DND-41 (cell line): ENCODE measurements around the gene SERGEF.
A peak's percentile ranks its signal among the peaks of the same experiment; 100 is the strongest.

Experiments
- ATAC-seq: fragments of 200-7000 bp; cut with Tn5 transposase; 3 replicates; pipeline ENCODE4 v1.9.1; 2021; ENCODE audit warnings: low read depth; ENCODE audit not compliant: insufficient read depth
- DNase-seq: peaks from one replicate; pipeline ENCODE4 v3.0.0-alpha.2; 2020
- H2AFZ ChIP-seq: 2 replicates; pipeline ENCODE4 v1.6.0; 2012; ENCODE audit warnings: low read depth, low read length
- H3K27ac ChIP-seq: 2 replicates; pipeline ENCODE4 v1.5.1; 2012; ENCODE audit warnings: low read length, inconsistent platforms
- H3K27me3 ChIP-seq: fragments of 200-600 bp; sonication (generic); 2 replicates; pipeline ENCODE4 v1.6.0; 2012; ENCODE audit warnings: low read length, mild to moderate bottlenecking, inconsistent platforms; ENCODE audit not compliant: insufficient read depth, poor library complexity
- H3K36me3 ChIP-seq: 2 replicates; pipeline ENCODE4 v1.5.1; 2012; ENCODE audit warnings: low read length, inconsistent platforms; ENCODE audit not compliant: insufficient read depth
- H3K4me1 ChIP-seq: 2 replicates; pipeline ENCODE4 v1.5.1; 2012; ENCODE audit warnings: mild to moderate bottlenecking, low read length; ENCODE audit not compliant: insufficient read depth
- H3K4me2 ChIP-seq: 2 replicates; pipeline ENCODE4 v1.6.0; 2012; ENCODE audit warnings: mild to moderate bottlenecking, moderate library complexity, low read length, inconsistent platforms; ENCODE audit not compliant: insufficient read depth
- H3K4me3 ChIP-seq, 2 experiments: fragments of 200-600 bp in 1 of 2; shearing (Covaris generic) in 1 of 2; 2 replicates each; pipeline ENCODE4 v1.5.1; 2012 to 2016; ENCODE audit warnings: inconsistent platforms in 2 of 2, low read length in 2 of 2, mild to moderate bottlenecking in 2 of 2, low read depth in 1 of 2, moderate library complexity in 1 of 2
- H3K79me2 ChIP-seq: 2 replicates; pipeline ENCODE4 v1.6.0; 2012; ENCODE audit warnings: low read length, inconsistent platforms; ENCODE audit not compliant: insufficient read depth
- H3K9ac ChIP-seq: 2 replicates; pipeline ENCODE4 v1.6.0; 2012; ENCODE audit warnings: low read depth, mild to moderate bottlenecking, inconsistent platforms, low read length, moderate library complexity
- H3K9me3 ChIP-seq: 2 replicates; pipeline ENCODE4 v1.5.1; 2012; ENCODE audit warnings: low read length, moderate library complexity, mild to moderate bottlenecking, inconsistent platforms; ENCODE audit not compliant: insufficient read depth, severe bottlenecking
- H4K20me1 ChIP-seq: 2 replicates; pipeline ENCODE4 v1.6.0; 2012; ENCODE audit warnings: low read length; ENCODE audit not compliant: insufficient read depth
- CTCF ChIP-seq: IDR thresholded peaks from 2 replicates; pipeline ENCODE4 v1.5.1; 2012; ENCODE audit warnings: borderline replicate concordance, low read length, moderate library complexity, mild to moderate bottlenecking; ENCODE audit not compliant: poor library complexity, severe bottlenecking; ENCODE audit errors: extremely low read depth
- EZH2 ChIP-seq: IDR thresholded peaks from 3 replicates; pipeline ENCODE4 v1.6.1; 2012; ENCODE audit warnings: borderline replicate concordance, low read depth, mild to moderate bottlenecking, moderate library complexity, low read length, inconsistent platforms; ENCODE audit not compliant: severe bottlenecking

Gene SERGEF

GRCh38 chr11:17867341-17867740, 145.5 kb downstream of the SERGEF start:
- no peak overlapping the region for H3K4me2 ChIP-seq
- no peak for TF ChIP-seq EZH2
- TF ChIP-seq CTCF, result no peak
- no peaks in the 10 kb centered on the region for H3K79me2 ChIP-seq
- no peak overlapping the region for H3K9ac ChIP-seq
- H4K20me1 ChIP-seq, result no peaks in the 10 kb centered on the region
- no peak overlapping the region for H3K4me3 ChIP-seq
- ATAC-seq (peak; percentile 94), DNase-seq (peak; percentile 66)
- H2AFZ ChIP-seq, result no peak overlapping the region
- peaks cover 9% of the 10 kb centered on the region; the same call in 1 of the 2 replicates for H3K4me1 ChIP-seq
- no peak overlapping the region for H3K27ac ChIP-seq
- peaks cover 9% of the 10 kb centered on the region for H3K9me3 ChIP-seq
- peaks cover 3% of the 10 kb centered on the region; the same call in 1 of the 2 replicates for H3K36me3 ChIP-seq
- H3K27me3 ChIP-seq, result no peaks in the 10 kb centered on the region

GRCh38 chr11:17865765-17866428, 146.9 kb downstream of the SERGEF start:
- no peak for TF ChIP-seq EZH2
- TF ChIP-seq CTCF, result no peak
- peaks cover 3% of the 10 kb centered on the region; the same call in 1 of the 2 replicates for H3K36me3 ChIP-seq
- no peak overlapping the region for H3K4me3 ChIP-seq
- H3K27me3 ChIP-seq, result no peaks in the 10 kb centered on the region
- no peaks in the 10 kb centered on the region for H3K79me2 ChIP-seq
- H3K4me2 ChIP-seq, result no peak overlapping the region
- H2AFZ ChIP-seq, result no peak overlapping the region
- DNase-seq (no peak), ATAC-seq (no peak)
- peaks cover 9% of the 10 kb centered on the region; the same call in 1 of the 2 replicates for H3K4me1 ChIP-seq
- H3K27ac ChIP-seq, result no peak overlapping the region
- no peak overlapping the region for H3K9ac ChIP-seq
- H4K20me1 ChIP-seq, result no peaks in the 10 kb centered on the region
- H3K9me3 ChIP-seq, result peaks cover 9% of the 10 kb centered on the region

- DNase-seq, result no peak
- peaks cover 9% of the 10 kb centered on the region; the same call in 1 of the 2 replicates for H3K4me1 ChIP-seq
- H3K4me2 ChIP-seq, result no peak overlapping the region
- H3K9ac ChIP-seq, result no peak overlapping the region
- peaks cover 3% of the 10 kb centered on the region; the same call in 1 of the 2 replicates for H3K36me3 ChIP-seq
- no peaks in the 10 kb centered on the region for H4K20me1 ChIP-seq
- no peak overlapping the region for H2AFZ ChIP-seq
- H3K4me3 ChIP-seq, result no peak overlapping the region
- H3K27me3 ChIP-seq, result no peaks in the 10 kb centered on the region
- no peaks in the 10 kb centered on the region for H3K79me2 ChIP-seq
- ATAC-seq, result no peak
- peaks cover 9% of the 10 kb centered on the region for H3K9me3 ChIP-seq
- no peak for TF ChIP-seq EZH2
- H3K27ac ChIP-seq, result no peak overlapping the region
These were observed 148.3 kb downstream of the SERGEF start for GRCh38 chr11:17864478-17864941.

GRCh38 chr11:17861036-17861755, 151.7 kb downstream of the SERGEF start:
- ATAC-seq, result no peak
- Histone ChIP-seq H3K9ac (no peak overlapping the region), H4K20me1 (no peaks in the 10 kb centered on the region), H3K36me3 (peaks cover 3% of the 10 kb centered on the region; the same call in 1 of the 2 replicates), H2AFZ (no peak overlapping the region), H3K4me1 (no peaks in the 10 kb centered on the region), H3K9me3 (no peaks in the 10 kb centered on the region), H3K79me2 (no peaks in the 10 kb centered on the region), H3K27ac (no peak overlapping the region), H3K27me3 (no peaks in the 10 kb centered on the region), H3K4me3 (no peak overlapping the region), H3K4me2 (no peak overlapping the region)
- no peak for DNase-seq
- TF ChIP-seq EZH2, result no peak
- no peak for TF ChIP-seq CTCF
